ENCODE results near the gene HYPK. TPM values are rescaled to one million over a fixed set of nuclear protein-coding genes. Genes with fewer than 3 reads are reported as not detected.
A peak's percentile ranks its signal among the peaks of the same experiment; 100 is the strongest.

The HYPK gene
- polyA plus RNA-seq, 1 donor from 2014 or later: 5.0 TPM

- Histone ChIP-seq H3K36me3 (ENCODE audit: insufficient read depth, low read length) (no peaks in the 10 kb centered on the region), H3K27me3 (ENCODE audit: insufficient read depth, low read depth, low read length) (peaks cover 18% of the 10 kb centered on the region), H3F3A (ENCODE audit: insufficient read depth, low read length, poor library complexity, severe bottlenecking) (no peaks in the 10 kb centered on the region), H4K20me1 (ENCODE audit: insufficient read depth) (no peaks in the 10 kb centered on the region), H3K27ac (ENCODE audit: low read length) (no peak overlapping the region), H3K4me3 (ENCODE audit: low read length) (peak overlapping the region; percentile 57), H3K9me3 (ENCODE audit: low read length) (no peaks in the 10 kb centered on the region), H2AFZ (ENCODE audit: low read depth, low read length) (no peak overlapping the region), H3K4me2 (ENCODE audit: low read length) (no peak overlapping the region), H3K79me2 (replicated peaks; ENCODE audit: insufficient read depth, low read length) (no peaks in the 10 kb centered on the region), H3K9me2 (ENCODE audit: insufficient read depth, low read length) (no peaks in the 10 kb centered on the region), H3K9ac (ENCODE audit: low read length) (no peak overlapping the region)
- TF ChIP-seq REST (IDR thresholded peaks at IDR 0.05; ENCODE audit: borderline replicate concordance) (no peak), RAD21 (conservative IDR thresholded peaks at IDR 0.05) (no peak), TAF1 (IDR thresholded peaks at IDR 0.05; ENCODE audit: low read depth) (no peak), EZH2 (IDR thresholded peaks at IDR 0.05; ENCODE audit: borderline replicate concordance, insufficient read depth, low read length, poor library complexity, severe bottlenecking) (no peak), POLR2AphosphoS5 (IDR thresholded peaks at IDR 0.05) (peak; percentile 3), EP300 (conservative IDR thresholded peaks at IDR 0.05; ENCODE audit: poor library complexity, severe bottlenecking) (no peak), CTCF (IDR thresholded peaks at IDR 0.05; ENCODE audit: poor library complexity, severe bottlenecking) (no peak), SMC3 (conservative IDR thresholded peaks at IDR 0.05; ENCODE audit: poor library complexity) (no peak), MXI1 (conservative IDR thresholded peaks at IDR 0.05; ENCODE audit: poor library complexity, severe bottlenecking) (no peak)
These were observed 24.2 kb upstream of the HYPK start for GRCh38 chr15:43776101-43776717.

GRCh38 chr15:43776718-43777266 lies 23.6 kb upstream of the HYPK start, which contains the start of gene ELL3:
TSS of gene ELL3 (minus strand) at chr15:43776966. CDS start at chr15:43776901, 65 bp downstream.
- Histone ChIP-seq H4K20me1 (ENCODE audit: insufficient read depth) (no peaks in the 10 kb centered on the region), H3K79me2 (replicated peaks; ENCODE audit: insufficient read depth, low read length) (no peaks in the 10 kb centered on the region), H3K27me3 (ENCODE audit: insufficient read depth, low read depth, low read length) (peaks cover 18% of the 10 kb centered on the region), H3K9me2 (ENCODE audit: insufficient read depth, low read length) (no peaks in the 10 kb centered on the region), H3F3A (ENCODE audit: insufficient read depth, low read length, poor library complexity, severe bottlenecking) (no peaks in the 10 kb centered on the region), H3K27ac (ENCODE audit: low read length) (no peak within 1 kb of the TSS), H3K4me3 (ENCODE audit: low read length) (peak within 1 kb of the TSS; percentile 57), H2AFZ (ENCODE audit: low read depth, low read length) (no peak within 1 kb of the TSS), H3K9me3 (ENCODE audit: low read length) (no peaks in the 10 kb centered on the region), H3K36me3 (ENCODE audit: insufficient read depth, low read length) (no peaks in the 10 kb centered on the region), H3K9ac (ENCODE audit: low read length) (no peak within 1 kb of the TSS), H3K4me2 (ENCODE audit: low read length) (no peak within 1 kb of the TSS)
- TF ChIP-seq POLR2AphosphoS5 (IDR thresholded peaks at IDR 0.05) (no peak), MXI1 (conservative IDR thresholded peaks at IDR 0.05; ENCODE audit: poor library complexity, severe bottlenecking) (no peak), CTCF (IDR thresholded peaks at IDR 0.05; ENCODE audit: poor library complexity, severe bottlenecking) (no peak), TAF1 (IDR thresholded peaks at IDR 0.05; ENCODE audit: low read depth) (no peak), REST (IDR thresholded peaks at IDR 0.05; ENCODE audit: borderline replicate concordance) (no peak), SMC3 (conservative IDR thresholded peaks at IDR 0.05; ENCODE audit: poor library complexity) (no peak), EP300 (conservative IDR thresholded peaks at IDR 0.05; ENCODE audit: poor library complexity, severe bottlenecking) (no peak), RAD21 (conservative IDR thresholded peaks at IDR 0.05) (no peak), EZH2 (IDR thresholded peaks at IDR 0.05; ENCODE audit: borderline replicate concordance, insufficient read depth, low read length, poor library complexity, severe bottlenecking) (no peak)

Measured in neural cell (in vitro differentiated cells).